K562 (cell line): ENCODE data around the gene SUGP1. TPM values are rescaled to one million over a fixed set of nuclear protein-coding genes. Genes with fewer than 3 reads are reported as not detected.
A peak's percentile ranks its signal among the peaks of the same experiment; 100 is the strongest.

Source experiments
- ARID4B ChIP-seq: sonication (generic); formaldehyde crosslinking; IDR thresholded peaks from 2 replicates; pipeline ENCODE4 v1.8.0; 2022; ENCODE audit warnings: mild to moderate bottlenecking, missing genetic modification reagents
- FOXP4 ChIP-seq: sonication (generic); formaldehyde crosslinking; IDR thresholded peaks from 2 replicates; pipeline ENCODE4 v1.8.0; 2022; ENCODE audit warnings: mild to moderate bottlenecking, missing genetic modification reagents, borderline replicate concordance
- GMEB1 ChIP-seq: fragments of 250-450 bp; sonication (Bioruptor Pico); IDR thresholded peaks from 2 replicates; pipeline ENCODE4 v1.4.0; 2020; ENCODE audit warnings: mild to moderate bottlenecking
- NCOA1 ChIP-seq: fragments of 450-650 bp; IDR thresholded peaks from 2 replicates; pipeline ENCODE4 v1.6.1; 2016; ENCODE audit warnings: low read depth
- TBL1XR1 ChIP-seq, 2 experiments: IDR thresholded peaks; 2 replicates each; pipeline ENCODE4 v1.6.1; 2012; ENCODE audit warnings: improper control_type of control experiment in 2 of 2, low read length in 2 of 2, mild to moderate bottlenecking in 1 of 2
- TRIM25 ChIP-seq: fragments of 450-650 bp; IDR thresholded peaks from 2 replicates; pipeline ENCODE4 v1.7.0; 2016; ENCODE audit warnings: borderline replicate concordance
- YBX1 ChIP-seq: fragments of 450-650 bp; IDR thresholded peaks from 2 replicates; pipeline ENCODE4 v1.7.1; 2016; ENCODE audit warnings: mild to moderate bottlenecking
- polyA plus RNA-seq, 8 experiments: library from polyadenylated mRNA; depleted of rRNA in 4 of 8; stranded (reverse) in 5 of 8; unstranded in 3 of 8; fragments of >200 nt; fragmentation: Nextera tagmentation in 2 of 8; fragmentation: Illumina TruSeq in 1 of 8; extraction: Ambion mirVana in 2 of 8; extraction: Trizol in 1 of 8; gene quantifications; 2 replicates each; pipeline versions ENCODE4 v1.2.1 to v1.2.3, GENCODE V29; 2011 to 2014; ENCODE audit warnings: inconsistent platforms in 1 of 8, missing spikeins in 1 of 8
- total RNA-seq, 7 experiments: library from RNA; depleted of rRNA in 6 of 7; stranded (reverse); fragments of >200 nt in 6 of 7; fragmentation: Illumina TruSeq in 2 of 7; extraction: Trizol in 2 of 7; gene quantifications; 2 replicates each; pipeline versions ENCODE4 v1.2.1 to v1.2.3, GENCODE V29; 2011 to 2021; ENCODE audit warnings: low replicate concordance in 1 of 7

SUGP1 gene
- total and polyA plus RNA-seq, 9 of the 15 experiments (the other 6 are each of a cell fraction or from before 2014, with no cell fraction given), result 1.0 to 53.3 (median 32.4) TPM

GRCh38 chr19:19342086-19343015 lies 22.0 kb upstream of the SUGP1 start (continued):
- TF ChIP-seq FOXP4 (CRISPR knock-in tag) (no peak), ARID4B (CRISPR knock-in tag) (peak; percentile 7; the same call in 1 of the 2 replicates), YBX1 (no peak), TBL1XR1 (IDR thresholded peaks at IDR 0.05; ENCODE audit: low read length in 2 of 2) (no peak), GMEB1 (CRISPR knock-in tag) (no peak), TRIM25 (no peak), NCOA1 (no peak)
